HAP-1 (cell line): ENCODE data around the gene MCF2L2.

Source experiments
- DNase-seq, 2 experiments: peaks; one replicate each; pipeline ENCODE4 v3.0.0-alpha.2; 2016 to 2020; ENCODE audit warnings: low spot score in 2 of 2
- H3K27me3 ChIP-seq: fragments of 250-450 bp; sonication (Bioruptor Pico); 2 replicates; pipeline ENCODE4 v1.5.1; 2020; ENCODE audit warnings: low read depth, mild to moderate bottlenecking, moderate library complexity
- H3K36me3 ChIP-seq: fragments of 250-450 bp; sonication (Bioruptor Pico); replicated peaks from 2 replicates; pipeline ENCODE4 v1.5.1; 2020; ENCODE audit warnings: mild to moderate bottlenecking
- H3K4me1 ChIP-seq: fragments of 250-450 bp; sonication (Bioruptor Pico); 2 replicates; pipeline ENCODE4 v1.5.1; 2020; ENCODE audit warnings: mild to moderate bottlenecking
- H3K4me3 ChIP-seq: fragments of 250-450 bp; sonication (Bioruptor Pico); 2 replicates; pipeline ENCODE4 v1.5.1; 2020; ENCODE audit warnings: mild to moderate bottlenecking, moderate library complexity
- H3K9me3 ChIP-seq: fragments of 250-450 bp; sonication (Bioruptor Pico); 2 replicates; pipeline ENCODE4 v1.5.1; 2020; ENCODE audit warnings: mild to moderate bottlenecking, moderate library complexity
- in situ Hi-C: fragments of 300-500 bp; cut with MboI; formaldehyde crosslinking; loops from 3 replicates; pipeline ENCODE4 v1.14.3; 2020; ENCODE audit warnings: low sequenced_read_pairs, inconsistent platforms, mixed read lengths

Gene MCF2L2

DNA sequence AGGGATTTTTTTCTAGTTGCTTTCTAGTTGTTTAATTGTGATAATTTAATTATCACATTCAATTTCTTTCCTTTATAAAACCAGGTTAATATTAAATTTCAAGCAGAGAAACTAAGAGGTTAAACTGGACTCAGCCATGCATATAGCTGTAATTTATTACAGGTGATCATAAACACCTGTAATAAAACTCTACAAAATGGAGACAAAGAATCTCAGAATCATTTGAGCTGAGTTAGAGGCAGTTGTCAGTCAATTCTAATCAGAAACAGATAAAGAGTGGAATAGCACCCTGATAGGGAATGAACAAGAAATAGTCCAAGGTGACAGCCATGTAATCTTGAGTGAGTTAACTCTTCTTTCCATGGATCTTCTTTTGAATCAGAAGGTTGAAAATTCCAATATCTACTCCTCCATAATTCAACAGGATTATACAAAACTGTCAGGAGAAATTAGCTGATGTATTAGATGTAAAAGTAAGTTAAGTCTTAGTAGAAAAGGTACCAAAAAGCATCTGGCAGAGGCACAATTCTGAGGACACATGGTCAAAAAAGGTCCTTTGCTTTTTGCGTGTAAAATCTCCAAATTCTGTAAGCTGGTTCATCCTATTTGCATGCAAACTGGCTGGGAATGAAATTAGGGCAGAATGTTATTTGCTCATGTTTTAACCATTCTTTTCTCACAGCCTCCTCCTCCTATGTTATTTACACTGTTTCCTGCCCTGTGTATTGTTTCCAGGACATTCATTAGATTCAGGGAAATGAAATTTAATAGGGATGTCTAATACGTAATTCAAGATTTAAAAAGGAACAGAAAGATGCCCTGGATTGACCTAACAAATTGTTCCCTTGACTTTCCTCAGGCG, 214.8 kb downstream of the MCF2L2 start:
- H3K4me1 ChIP-seq: no peaks in the 10 kb centered on the region; the same call in 1 of the 2 replicates
- H3K9me3 ChIP-seq: no peaks in the 10 kb centered on the region
- H3K4me3 ChIP-seq: no peak overlapping the region
- no peaks in the 10 kb centered on the region for H3K36me3 ChIP-seq
- in situ Hi-C loops: no loop called here
- peaks cover 13% of the 10 kb centered on the region; the same call in 1 of the 2 replicates for H3K27me3 ChIP-seq
- DNase-seq: no peak

DNA sequence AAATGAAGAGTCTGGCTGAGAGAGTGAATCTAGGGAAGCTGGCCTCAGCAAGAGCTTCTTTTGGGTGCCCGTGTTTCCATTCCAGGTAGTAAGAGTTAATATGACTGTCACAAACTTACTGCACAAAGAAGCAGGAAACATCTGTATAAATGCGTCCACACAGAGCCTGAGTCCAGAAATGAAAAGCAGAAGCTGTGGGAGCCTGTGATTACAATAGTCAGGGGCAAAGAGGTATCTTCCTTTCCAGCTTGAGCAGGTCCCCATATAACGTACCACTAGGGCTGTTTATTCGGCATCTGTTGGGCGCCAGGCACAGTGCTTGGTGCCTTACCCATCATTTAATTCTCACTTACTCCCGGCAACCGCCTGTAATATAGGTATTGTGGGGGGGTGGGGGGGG, 215.9 kb downstream of the MCF2L2 start:
- Histone ChIP-seq H3K4me1 (no peaks in the 10 kb centered on the region; the same call in 1 of the 2 replicates), H3K4me3 (no peak overlapping the region), H3K9me3 (no peaks in the 10 kb centered on the region), H3K27me3 (peaks cover 13% of the 10 kb centered on the region; the same call in 1 of the 2 replicates), H3K36me3 (no peaks in the 10 kb centered on the region)
- DNase-seq: no peak
- in situ Hi-C loops: no loop called here

DNA sequence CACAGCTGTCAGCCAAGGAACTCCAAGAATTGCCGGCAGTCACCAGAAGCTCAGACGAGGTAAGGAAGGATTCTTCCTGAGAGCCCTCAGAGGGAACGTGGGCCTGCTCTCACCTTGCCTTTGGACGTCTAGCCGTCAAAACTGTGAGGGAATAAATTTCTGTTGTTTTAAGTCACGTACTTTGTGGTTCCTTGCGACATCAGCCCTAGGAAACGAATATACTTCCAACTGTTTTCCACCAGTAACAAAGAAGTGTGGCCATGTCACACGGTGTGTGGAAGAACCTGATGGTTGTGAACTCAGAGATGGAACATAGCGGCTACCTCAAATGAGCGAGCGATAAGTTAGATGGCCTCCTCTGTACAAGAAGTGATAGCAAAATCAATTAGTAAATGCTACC, 216.3 kb downstream of the MCF2L2 start:
- in situ Hi-C loops: no loop called here
- no peaks in the 10 kb centered on the region for H3K36me3 ChIP-seq
- peaks cover 13% of the 10 kb centered on the region; the same call in 1 of the 2 replicates for H3K27me3 ChIP-seq
- no peak for DNase-seq
- no peak overlapping the region for H3K4me3 ChIP-seq
- no peaks in the 10 kb centered on the region; the same call in 1 of the 2 replicates for H3K4me1 ChIP-seq
- H3K9me3 ChIP-seq: no peaks in the 10 kb centered on the region

DNA sequence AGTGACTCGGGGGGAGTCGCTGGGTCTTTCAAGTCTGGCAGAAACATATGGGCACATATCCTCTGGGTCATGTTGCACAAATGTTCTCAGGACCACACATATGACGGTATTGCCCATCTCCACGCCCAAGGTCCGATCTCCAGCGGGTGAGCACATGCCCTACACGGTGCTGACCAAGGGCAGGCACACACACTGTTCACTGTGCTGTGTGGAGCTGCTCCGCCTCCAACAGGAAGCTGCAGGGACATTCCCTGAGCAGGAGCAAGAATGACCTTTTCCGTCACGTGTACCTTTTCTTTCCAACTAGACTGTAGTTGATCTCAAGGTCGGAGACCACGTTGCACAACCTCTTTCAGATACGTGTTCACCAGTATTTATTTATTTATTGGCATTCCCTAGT, 217.1 kb downstream of the MCF2L2 start:
- no peaks in the 10 kb centered on the region for H3K36me3 ChIP-seq
- H3K4me3 ChIP-seq: no peak overlapping the region
- in situ Hi-C loops: no loop called here
- DNase-seq: no peak
- H3K27me3 ChIP-seq: peaks cover 13% of the 10 kb centered on the region; the same call in 1 of the 2 replicates
- no peaks in the 10 kb centered on the region for H3K9me3 ChIP-seq
- no peaks in the 10 kb centered on the region; the same call in 1 of the 2 replicates for H3K4me1 ChIP-seq

DNA sequence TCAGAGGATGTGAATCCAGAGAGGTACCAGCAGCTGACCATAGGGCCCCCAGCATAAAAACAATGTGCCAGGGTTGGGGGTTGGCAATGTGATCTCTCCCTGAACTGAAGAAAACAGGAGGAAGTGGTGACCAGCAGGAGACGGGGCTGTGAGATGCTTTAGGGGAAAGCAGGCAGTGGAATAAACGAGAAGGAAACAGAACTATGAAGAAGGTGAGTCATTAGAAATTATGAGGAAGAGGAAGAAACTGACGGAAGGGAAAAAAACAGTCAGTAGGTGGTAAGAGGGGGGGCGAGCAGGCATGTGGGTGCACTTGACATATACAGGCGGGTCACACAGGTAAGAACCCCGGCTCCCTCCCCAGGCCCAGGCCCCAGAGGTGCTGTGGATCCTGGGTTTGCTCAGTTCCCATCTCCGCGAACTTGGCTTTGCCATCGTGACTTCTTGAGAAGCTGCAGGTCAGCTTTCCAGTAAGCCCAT, 217.5 kb downstream of the MCF2L2 start:
- H3K27me3 ChIP-seq: peaks cover 13% of the 10 kb centered on the region; the same call in 1 of the 2 replicates
- no peaks in the 10 kb centered on the region for H3K9me3 ChIP-seq
- H3K4me1 ChIP-seq: no peaks in the 10 kb centered on the region; the same call in 1 of the 2 replicates
- DNase-seq: no peak
- H3K4me3 ChIP-seq: no peak overlapping the region
- in situ Hi-C loops: no loop called here
- no peaks in the 10 kb centered on the region for H3K36me3 ChIP-seq

DNA sequence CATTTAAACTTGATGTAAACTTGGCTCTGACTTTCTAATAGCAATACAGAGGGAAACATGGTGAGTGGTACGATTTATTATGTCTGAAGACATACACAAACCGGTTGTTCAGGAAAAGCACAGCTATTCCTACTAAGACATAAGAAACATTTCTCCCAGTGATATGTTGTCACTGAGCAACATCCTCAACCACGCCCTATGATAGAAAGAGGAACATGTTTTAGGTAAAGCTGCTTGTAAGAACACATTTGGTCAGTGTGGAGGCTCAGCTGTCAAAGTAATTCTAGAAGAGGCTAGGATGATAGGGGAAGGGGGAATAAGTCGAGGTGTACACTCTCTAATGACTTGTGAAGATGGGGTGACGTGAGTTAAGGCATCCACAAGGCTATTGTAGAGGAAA, 218.1 kb downstream of the MCF2L2 start:
- no peak overlapping the region for H3K4me3 ChIP-seq
- H3K27me3 ChIP-seq: peaks cover 13% of the 10 kb centered on the region; the same call in 1 of the 2 replicates
- in situ Hi-C loops: no loop called here
- H3K36me3 ChIP-seq: no peaks in the 10 kb centered on the region
- no peaks in the 10 kb centered on the region for H3K9me3 ChIP-seq
- DNase-seq: no peak
- H3K4me1 ChIP-seq: no peaks in the 10 kb centered on the region; the same call in 1 of the 2 replicates

DNA sequence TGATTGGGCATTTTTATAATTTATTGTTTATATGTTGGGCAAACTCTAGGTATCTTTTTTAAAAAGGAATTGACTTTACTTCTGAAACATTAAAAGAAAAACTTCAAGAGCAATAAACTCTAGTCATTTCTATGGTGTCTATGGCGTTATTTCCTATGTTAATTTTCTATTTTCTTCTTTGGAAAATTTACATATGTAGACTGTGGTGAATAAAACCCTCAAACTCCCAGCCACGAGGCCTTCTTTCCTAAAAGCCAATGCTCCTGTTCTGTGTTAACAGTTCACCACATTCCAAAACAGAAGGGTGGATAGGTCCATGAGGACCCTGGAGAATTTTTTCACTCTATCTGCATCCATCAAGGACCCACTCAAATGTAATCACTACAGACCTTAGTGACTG, 219.6 kb downstream of the MCF2L2 start:
- no peak for DNase-seq
- no peaks in the 10 kb centered on the region for H3K4me1 ChIP-seq
- H3K36me3 ChIP-seq: no peaks in the 10 kb centered on the region
- peaks cover 10% of the 10 kb centered on the region; the same call in 1 of the 2 replicates for H3K27me3 ChIP-seq
- H3K4me3 ChIP-seq: no peak overlapping the region
- H3K9me3 ChIP-seq: no peaks in the 10 kb centered on the region
- in situ Hi-C loops: no loop called here

DNA sequence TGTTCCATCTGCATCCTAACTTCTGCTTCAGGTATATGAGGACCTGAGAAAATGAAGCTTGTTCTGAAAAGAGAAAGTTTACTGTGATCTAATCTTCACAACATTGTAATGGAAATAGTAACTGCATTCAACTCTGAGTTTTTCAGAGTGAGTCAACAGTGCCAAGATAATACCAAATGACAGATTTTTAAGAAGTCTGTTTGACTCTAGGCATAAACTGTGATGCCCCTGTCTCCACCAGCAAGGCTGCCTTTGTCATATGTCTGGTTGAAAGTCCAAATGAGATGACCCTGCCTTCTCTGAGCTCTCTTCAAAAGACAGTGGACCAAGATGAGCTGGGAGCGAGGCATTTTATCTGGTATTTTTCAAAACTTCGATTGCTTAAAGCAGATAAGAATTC, 220.2 kb downstream of the MCF2L2 start:
- in situ Hi-C loops: no loop called here
- no peaks in the 10 kb centered on the region for H3K9me3 ChIP-seq
- no peak overlapping the region for H3K4me3 ChIP-seq
- DNase-seq: no peak
- H3K4me1 ChIP-seq: no peaks in the 10 kb centered on the region
- H3K27me3 ChIP-seq: peaks cover 7% of the 10 kb centered on the region; the same call in 1 of the 2 replicates
- H3K36me3 ChIP-seq: no peaks in the 10 kb centered on the region

DNA sequence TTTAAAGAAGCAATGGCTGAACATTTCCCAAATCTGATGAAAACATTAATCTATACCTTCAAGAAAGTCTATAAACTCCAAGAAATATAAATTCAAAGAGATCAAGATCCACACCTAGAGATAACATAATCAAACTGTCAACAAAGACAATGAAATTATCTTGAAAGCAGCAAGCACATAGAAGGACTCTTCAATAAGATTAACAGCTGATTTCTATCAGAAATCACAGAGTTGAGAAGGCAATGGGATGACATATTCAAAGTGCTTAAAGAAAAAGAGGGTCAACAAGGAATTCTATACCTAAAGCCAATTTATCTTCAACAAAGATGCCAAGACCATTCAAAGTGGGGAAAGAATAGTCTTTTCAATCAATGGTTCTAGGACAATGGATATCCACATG, 224.7 kb downstream of the MCF2L2 start:
- Histone ChIP-seq H3K4me1 (no peaks in the 10 kb centered on the region), H3K4me3 (no peak overlapping the region), H3K36me3 (no peaks in the 10 kb centered on the region), H3K9me3 (no peaks in the 10 kb centered on the region), H3K27me3 (no peaks in the 10 kb centered on the region)
- DNase-seq: no peak
- in situ Hi-C loops: no loop called here

DNA sequence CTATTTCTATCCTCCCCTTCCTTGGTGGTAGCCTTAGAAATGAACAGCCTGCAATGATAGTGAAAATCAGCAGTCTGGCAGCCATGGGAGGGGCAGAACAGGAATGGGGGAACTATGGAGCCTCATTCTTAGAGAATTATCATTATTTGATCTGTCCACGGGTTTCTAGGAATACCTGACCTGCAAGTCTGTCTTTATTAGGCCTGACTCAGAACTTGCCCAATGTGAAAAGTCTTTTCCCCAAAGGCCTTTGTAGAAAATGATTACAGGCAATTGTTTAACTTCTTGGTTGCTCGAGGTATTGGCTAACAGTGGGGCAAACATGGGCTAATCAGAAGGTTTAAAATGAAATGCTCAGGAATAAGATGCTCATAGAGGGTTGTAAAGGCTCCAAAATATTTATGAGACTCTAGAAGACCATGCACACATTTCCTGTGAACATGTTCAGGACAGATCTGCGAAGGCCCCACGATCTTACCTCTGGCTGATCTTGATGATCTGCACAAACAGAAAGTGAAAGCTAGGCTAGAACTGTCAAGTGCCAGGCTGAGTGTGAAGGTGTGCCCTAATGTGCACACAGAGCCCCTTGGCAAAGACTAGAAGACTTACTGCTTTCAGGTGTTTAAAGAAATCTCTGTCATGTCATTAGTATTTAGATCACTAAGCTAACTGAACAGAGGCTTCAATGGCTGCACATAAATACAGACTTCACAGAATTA, 226.3 kb downstream of the MCF2L2 start:
- in situ Hi-C loops: no loop called here

DNA sequence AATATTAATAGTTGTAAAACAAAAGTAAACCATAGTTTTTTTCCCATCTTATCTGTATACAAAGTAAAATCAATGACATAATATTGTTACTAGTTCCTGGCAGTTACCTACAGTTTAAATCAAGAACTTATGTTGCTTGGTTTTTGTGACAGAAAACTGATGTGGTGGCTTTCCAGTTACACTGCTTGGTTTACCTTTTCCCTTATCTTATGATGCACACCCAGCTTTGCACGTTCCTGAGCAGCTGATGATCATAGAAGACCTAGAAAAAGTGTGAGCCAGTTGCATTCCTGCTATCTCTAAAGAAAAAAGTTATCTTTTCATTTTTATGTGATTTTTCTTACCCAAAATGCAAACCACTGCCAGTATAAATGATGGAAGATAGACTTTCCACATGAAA, 229.5 kb downstream of the MCF2L2 start:
- Histone ChIP-seq H3K9me3 (no peaks in the 10 kb centered on the region), H3K27me3 (no peaks in the 10 kb centered on the region), H3K4me3 (no peak overlapping the region), H3K36me3 (no peaks in the 10 kb centered on the region), H3K4me1 (no peaks in the 10 kb centered on the region)
- in situ Hi-C loops: loop anchor here (25.0 kb wide), 1 partner anchor 563 kb away; no protein-coding TSS in a partner anchor
- DNase-seq: no peak

More for the DNA sequence above, 226.3 kb downstream of the MCF2L2 start:
- no peaks in the 10 kb centered on the region for H3K36me3 ChIP-seq
- no peaks in the 10 kb centered on the region for H3K4me1 ChIP-seq
- no peaks in the 10 kb centered on the region for H3K27me3 ChIP-seq
- no peak overlapping the region for H3K4me3 ChIP-seq
- no peaks in the 10 kb centered on the region for H3K9me3 ChIP-seq
- no peak for DNase-seq

DNA sequence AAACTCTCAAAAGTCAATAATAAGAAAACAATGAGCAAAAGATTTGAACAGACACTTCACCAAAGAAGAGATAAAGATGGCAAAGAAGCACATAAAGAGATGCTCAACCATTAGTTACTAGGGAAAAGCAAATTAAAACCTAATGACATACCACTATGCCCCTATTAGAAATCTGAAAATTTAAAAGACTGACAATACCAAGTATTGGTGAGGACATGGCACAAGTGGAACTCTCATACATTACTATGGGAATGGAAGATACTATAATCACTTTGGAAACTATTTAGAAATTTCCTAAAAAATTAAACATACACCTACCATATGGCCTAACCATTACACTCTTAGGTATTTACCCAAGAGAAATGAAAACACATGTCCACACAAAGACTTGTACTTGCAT, 230.7 kb downstream of the MCF2L2 start:
- in situ Hi-C loops: loop anchor here (25.0 kb wide), 1 partner anchor 565 kb away; no protein-coding TSS in a partner anchor
- H3K9me3 ChIP-seq: no peaks in the 10 kb centered on the region

DNA sequence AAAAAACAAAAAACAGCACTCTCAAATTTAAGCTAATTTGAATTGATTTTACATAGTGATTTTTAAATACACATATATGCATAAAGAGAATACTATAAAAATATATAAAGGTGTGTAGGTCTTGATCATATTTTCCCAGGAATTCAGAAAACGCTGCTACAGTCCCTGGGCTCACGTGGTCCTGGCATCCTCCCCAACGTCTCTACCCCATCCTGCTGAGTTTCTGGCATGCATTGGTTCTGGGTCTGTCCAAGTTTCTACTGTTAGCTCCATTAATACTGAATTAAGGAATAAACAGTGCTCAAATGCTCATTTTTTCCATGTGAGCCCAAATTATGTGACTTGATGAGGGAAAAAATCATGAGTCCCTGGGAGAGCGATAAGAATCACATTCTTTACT, 233.2 kb downstream of the MCF2L2 start:
- Histone ChIP-seq H3K4me1 (no peaks in the 10 kb centered on the region), H3K27me3 (no peaks in the 10 kb centered on the region), H3K4me3 (no peak overlapping the region), H3K36me3 (no peaks in the 10 kb centered on the region), H3K9me3 (no peaks in the 10 kb centered on the region)
- in situ Hi-C loops: loop anchor here (25.0 kb wide), 1 partner anchor 567 kb away; no protein-coding TSS in a partner anchor
- DNase-seq: no peak

More for the DNA sequence above, 230.7 kb downstream of the MCF2L2 start:
- no peak for DNase-seq
- Histone ChIP-seq H3K27me3 (no peaks in the 10 kb centered on the region), H3K4me1 (no peaks in the 10 kb centered on the region), H3K4me3 (no peak overlapping the region), H3K36me3 (no peaks in the 10 kb centered on the region)
